Nephron (organoid): ENCODE results near the gene FBXO10.
A peak's percentile ranks its signal among the peaks of the same experiment; 100 is the strongest.

Source experiments
- H3K27ac Mint-ChIP-seq, 3 experiments: 2 replicates each; pipeline ENCODE4 v1.8.0; 2020; ENCODE audit warnings: mixed read lengths in 3 of 3, mild to moderate bottlenecking in 2 of 3, moderate library complexity in 1 of 3
- H3K27me3 Mint-ChIP-seq: 2 replicates; pipeline ENCODE4 v1.8.0; 2021; ENCODE audit warnings: low read depth, mild to moderate bottlenecking, moderate library complexity, mixed read lengths
- H3K36me3 Mint-ChIP-seq: 2 replicates; pipeline ENCODE4 v1.8.0; 2020; ENCODE audit warnings: low read depth, mixed read lengths
- H3K4me1 Mint-ChIP-seq: 2 replicates; pipeline ENCODE4 v1.8.0; 2020; ENCODE audit warnings: mixed read lengths
- H3K4me3 Mint-ChIP-seq, 3 experiments: 2 replicates each; pipeline ENCODE4 v1.8.0; 2020; ENCODE audit warnings: mild to moderate bottlenecking in 3 of 3, mixed read lengths in 3 of 3, moderate library complexity in 2 of 3
- H3K9me3 Mint-ChIP-seq: 2 replicates; pipeline ENCODE4 v1.8.0; 2020; ENCODE audit warnings: mixed read lengths
- CTCF ChIP-seq, 3 experiments: fragments of 200-600 bp; sonication (generic); IDR thresholded peaks; one replicate each; pipeline ENCODE4 v1.5.0; 2021; ENCODE audit warnings: antibody characterized with exemption in 3 of 3; ENCODE audit not compliant: unreplicated experiment in 3 of 3

FBXO10 gene

GRCh38 chr9:37464426-37465248, 111.5 kb downstream of the FBXO10 start:
- Mint-ChIP-seq H3K4me1 (peaks cover 28% of the 10 kb centered on the region), H3K27me3 (peaks cover 4% of the 10 kb centered on the region), H3K27ac (peak overlapping the region; percentile 94 to 99 (median 97)), H3K9me3 (no peaks in the 10 kb centered on the region), H3K4me3 (peak overlapping the region; percentile 93 to 96 (median 96)), H3K36me3 (peaks cover 8% of the 10 kb centered on the region)
- no peak for TF ChIP-seq CTCF (IDR thresholded peaks at IDR 0.05; ENCODE audit: unreplicated experiment in 3 of 3)

- Mint-ChIP-seq H3K36me3 (peaks cover 11% of the 10 kb centered on the region), H3K9me3 (no peaks in the 10 kb centered on the region), H3K4me1 (peaks cover 28% of the 10 kb centered on the region), H3K27me3 (peaks cover 4% of the 10 kb centered on the region), H3K27ac (peak overlapping the region; percentile 94 to 99 (median 97)), H3K4me3 (peak overlapping the region; percentile 93 to 96 (median 96))
- TF ChIP-seq CTCF (IDR thresholded peaks at IDR 0.05; ENCODE audit: unreplicated experiment in 3 of 3), result no peak
Observed at GRCh38 chr9:37464006-37464405, 112.2 kb downstream of the FBXO10 start.
